NCI-H2107 treated with DMSO at 0.1 percent for 48 hours (cell line): ENCODE data around the gene RNU7-1.

Experiments
- DNase-seq: peaks from one replicate; lab custom pipeline; 2025; ENCODE audit not compliant: unreplicated experiment; lab: John Stamatoyannopoulos, UW

The RNU7-1 gene

GRCh38 chr12:6936636-6937480 is 6.8 kb upstream of the RNU7-1 start:
- DNase-seq = no peak

DNA sequence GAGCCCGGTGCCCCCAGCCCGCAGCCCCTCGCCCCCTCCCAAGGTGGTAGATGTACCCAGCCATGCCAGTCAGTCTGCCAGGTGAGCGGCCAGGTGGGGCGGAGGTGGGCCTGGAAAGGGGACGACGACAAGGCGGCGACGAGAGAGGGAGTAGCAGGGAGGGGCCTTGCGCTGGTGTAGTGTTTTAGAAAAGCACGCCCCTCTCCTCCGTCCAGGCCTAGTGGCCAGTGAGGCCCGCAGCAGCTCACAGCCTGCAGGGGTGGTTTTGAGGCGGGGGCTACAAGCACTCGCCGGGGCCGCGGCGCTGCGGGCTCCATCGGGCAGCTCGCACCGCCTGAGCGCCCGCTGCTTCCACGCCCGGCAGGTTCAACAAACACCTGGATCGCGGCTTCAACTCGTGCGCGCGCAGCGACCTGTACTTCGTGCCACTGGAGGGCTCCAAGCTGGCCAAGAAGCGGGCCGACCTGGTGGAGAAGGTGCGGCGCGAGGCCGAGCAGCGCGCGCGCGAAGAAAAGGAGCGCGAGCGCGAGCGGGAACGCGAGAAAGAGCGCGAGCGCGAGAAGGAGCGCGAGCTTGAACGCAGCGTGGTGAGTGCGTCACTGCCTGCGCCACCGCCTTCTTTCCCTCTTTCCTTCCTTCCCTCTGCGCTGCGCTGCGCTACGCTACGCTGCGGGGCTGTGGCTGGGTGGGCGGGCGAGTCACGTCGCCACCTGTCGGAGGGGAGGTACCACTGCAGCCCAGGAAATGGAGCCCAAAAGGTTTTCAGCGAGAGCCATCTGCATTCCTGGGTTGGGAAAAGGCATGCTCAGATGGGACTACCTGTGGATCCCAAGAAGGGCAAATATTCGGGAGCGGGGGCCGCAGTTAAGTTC is 5.9 kb upstream of the RNU7-1 start:
- DNase-seq = peak; percentile 99

- no peak for DNase-seq
Observed at GRCh38 chr12:6938353-6939190, 5.0 kb upstream of the RNU7-1 start.

GRCh38 chr12:6939191-6939540 is 4.5 kb upstream of the RNU7-1 start:
- no peak for DNase-seq

DNA sequence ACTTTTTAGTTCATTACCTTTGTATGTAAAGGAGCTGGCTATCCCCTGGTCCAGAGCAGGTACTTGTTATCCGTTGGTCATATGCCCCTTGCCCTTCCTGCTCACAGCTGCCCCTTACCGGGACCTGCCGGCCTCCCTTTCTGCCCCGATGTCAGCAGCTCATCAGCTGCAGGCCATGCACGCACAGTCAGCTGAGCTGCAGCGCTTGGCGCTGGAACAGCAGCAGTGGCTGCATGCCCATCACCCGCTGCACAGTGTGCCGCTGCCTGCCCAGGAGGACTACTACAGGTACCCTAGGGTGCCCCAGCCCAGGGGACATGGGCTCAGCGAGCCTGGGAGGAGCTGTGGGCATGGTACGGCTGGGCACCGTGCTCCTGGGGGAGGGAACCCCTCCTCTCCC is 2.3 kb upstream of the RNU7-1 start:
- DNase-seq = no peak

DNA sequence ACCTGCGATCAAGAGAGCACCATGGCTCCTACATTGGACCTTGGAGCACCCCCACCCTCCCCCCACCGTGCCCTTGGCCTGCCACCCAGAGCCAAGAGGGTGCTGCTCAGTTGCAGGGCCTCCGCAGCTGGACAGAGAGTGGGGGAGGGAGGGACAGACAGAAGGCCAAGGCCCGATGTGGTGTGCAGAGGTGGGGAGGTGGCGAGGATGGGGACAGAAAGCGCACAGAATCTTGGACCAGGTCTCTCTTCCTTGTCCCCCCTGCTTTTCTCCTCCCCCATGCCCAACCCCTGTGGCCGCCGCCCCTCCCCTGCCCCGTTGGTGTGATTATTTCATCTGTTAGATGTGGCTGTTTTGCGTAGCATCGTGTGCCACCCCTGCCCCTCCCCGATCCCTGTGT is 1.8 kb upstream of the RNU7-1 start:
- no peak for DNase-seq

- no peak for DNase-seq
Observed at GRCh38 chr12:6942331-6942665, 1.3 kb upstream of the RNU7-1 start.

DNA sequence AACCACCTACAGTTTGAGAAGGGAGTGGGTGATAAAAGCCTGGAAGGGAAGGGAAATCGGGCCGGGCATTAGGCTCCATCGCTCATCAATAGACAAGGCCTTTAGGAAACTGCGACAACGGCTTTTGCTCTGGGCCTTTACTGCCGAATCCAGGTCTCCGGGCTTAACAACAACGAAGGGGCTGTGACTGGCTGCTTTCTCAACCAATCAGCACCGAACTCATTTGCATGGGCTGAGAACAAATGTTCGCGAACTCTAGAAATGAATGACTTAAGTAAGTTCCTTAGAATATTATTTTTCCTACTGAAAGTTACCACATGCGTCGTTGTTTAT is 261 bp upstream of the RNU7-1 start:
- peak; percentile 99 for DNase-seq

- DNase-seq = peak; percentile 94
Observed at GRCh38 chr12:6944381-6945186, 968 bp downstream of the RNU7-1 start.

DNA sequence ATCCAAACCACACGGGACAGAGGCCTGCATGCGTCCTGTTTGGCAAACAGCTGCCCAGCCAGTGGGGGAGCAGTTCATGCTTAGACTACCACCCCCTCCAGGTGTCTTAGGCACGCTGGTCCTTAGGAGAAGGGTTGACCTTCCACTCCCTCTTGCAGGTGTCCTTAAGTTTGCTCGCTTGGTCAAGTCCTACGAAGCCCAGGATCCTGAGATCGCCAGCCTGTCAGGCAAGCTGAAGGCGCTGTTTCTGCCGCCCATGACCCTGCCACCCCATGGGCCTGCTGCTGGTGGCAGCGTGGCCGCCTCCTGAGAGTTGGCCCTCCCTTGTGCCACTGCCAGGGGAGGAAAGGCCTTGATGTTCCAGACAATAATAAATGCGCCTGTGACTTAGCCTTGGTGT is 2.0 kb downstream of the RNU7-1 start:
- no peak for DNase-seq

- peak; percentile 94 for DNase-seq
Observed at GRCh38 chr12:6946033-6946919, 2.7 kb downstream of the RNU7-1 start.

GRCh38 chr12:6946920-6947374 is 3.3 kb downstream of the RNU7-1 start:
- DNase-seq = no peak

DNA sequence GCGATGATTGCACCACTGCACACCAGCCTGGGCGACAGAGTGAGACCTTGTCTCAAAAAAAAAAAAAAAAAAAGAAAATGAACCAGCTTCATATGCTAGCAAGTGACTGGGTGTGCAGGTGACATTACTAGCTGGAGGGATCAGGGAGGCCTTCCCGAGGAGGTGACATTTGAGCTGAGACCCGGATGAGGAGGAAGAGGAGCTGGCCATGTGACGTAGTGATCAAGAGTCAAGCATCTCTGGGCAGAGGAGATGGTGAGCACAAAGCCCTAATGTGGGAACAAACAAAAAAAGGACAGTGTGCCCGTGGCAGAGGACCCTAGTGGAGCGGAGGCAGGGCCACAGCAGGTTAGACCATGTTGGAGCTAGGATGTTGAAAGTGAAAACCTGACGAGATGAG is 4.0 kb downstream of the RNU7-1 start:
- no peak for DNase-seq

DNA sequence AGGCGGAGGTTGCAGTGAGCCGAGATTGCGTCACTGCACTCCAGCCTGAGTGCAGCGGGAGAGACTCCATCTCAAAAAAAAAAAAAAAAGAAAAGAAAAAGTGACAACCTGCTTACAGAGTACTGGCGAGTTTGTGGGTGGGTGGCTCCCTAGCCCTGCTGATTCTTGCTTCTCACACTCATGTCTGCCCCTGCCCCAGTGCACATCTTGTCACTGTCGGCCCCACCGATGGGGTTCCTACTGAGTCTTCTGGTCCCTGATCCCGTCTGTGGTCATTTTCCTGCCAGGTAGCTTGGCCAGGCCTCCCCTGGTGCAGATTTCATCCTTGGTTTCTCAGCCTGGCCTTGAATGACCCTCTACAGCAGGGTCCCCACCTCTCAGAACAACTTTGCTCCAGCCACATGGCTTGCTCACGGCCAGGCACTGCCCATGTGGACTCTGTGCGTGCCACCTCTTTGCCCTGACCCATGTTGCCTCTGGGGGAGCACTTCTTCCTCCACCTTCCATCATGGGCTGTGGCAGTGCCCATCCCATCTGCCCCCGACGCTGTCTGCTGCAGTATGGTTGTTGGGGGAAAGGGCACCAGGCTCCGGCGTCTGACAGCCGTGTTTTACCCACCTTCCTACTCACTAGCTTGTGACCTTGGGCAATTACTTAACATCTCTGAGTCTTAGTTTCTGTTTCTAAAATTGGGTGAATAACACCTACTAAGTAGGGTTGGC is 5.4 kb downstream of the RNU7-1 start:
- no peak for DNase-seq

- no peak for DNase-seq
Observed at GRCh38 chr12:6950401-6950801, 6.8 kb downstream of the RNU7-1 start.

DNA sequence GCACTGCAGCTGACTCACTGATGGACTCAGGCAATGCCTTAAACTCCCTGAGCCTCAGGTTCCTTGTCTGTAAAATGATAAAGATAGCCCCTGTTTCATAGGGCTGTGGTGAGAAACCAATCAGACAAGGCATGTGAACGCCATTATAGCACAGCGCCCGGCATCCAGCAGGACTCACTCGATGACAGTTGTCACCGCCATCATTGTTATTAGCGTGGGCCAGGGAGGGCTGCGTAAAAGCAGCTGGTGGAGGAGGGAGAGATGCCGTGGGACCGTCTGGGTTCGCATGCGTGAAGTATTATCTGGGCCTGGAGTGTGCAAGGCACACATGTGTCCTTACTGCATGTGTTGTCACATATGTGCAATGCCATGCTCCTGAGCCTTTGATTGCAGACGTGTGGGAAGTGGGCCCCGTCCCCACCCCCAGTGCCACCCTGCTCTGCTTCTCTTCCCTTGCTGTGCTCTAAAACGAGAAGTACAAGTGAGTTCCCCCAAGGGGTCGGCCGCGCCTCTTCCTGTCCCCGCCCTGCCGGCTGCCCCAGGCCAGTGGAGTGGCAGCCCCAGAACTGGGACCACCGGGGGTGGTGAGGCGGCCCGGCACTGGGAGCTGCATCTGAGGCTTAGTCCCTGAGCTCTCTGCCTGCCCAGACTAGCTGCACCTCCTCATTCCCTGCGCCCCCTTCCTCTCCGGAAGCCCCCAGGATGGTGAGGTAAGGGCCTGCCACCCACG is 7.4 kb downstream of the RNU7-1 start, which contains the start of gene PTPN6:
Gene PTPN6, plus strand, starts transcription at position 546 of the 730 bp plus-strand sequence. Its CDS starts 157 bp downstream, at position 703.
- DNase-seq = no peak

GRCh38 chr12:6951551-6952120 is 8.0 kb downstream of the RNU7-1 start:
- no peak for DNase-seq
